ENCODE measurements around the gene SUSD1.

- TF ChIP-seq CTCF (IDR thresholded peaks at IDR 0.05) (no peak), POLR2A (IDR thresholded peaks at IDR 0.05) (no peak)
Observed at GRCh38 chr9:112142420-112142819, 32.7 kb downstream of the SUSD1 start.
